HepG2 (cell line): ENCODE data around the gene WDR26. TPM values are rescaled to one million over a fixed set of nuclear protein-coding genes. Genes with fewer than 3 reads are reported as not detected.

ENCODE experiments used
- BCL6 ChIP-seq: IDR thresholded peaks from 2 replicates; pipeline ENCODE4 v1.6.1; 2016; ENCODE audit warnings: missing genetic modification reagents, missing compliant biosample characterization
- HMGA1 ChIP-seq: sonication (generic); formaldehyde crosslinking; conservative IDR thresholded peaks from 2 replicates; pipeline ENCODE4 v1.4.0; 2020; ENCODE audit warnings: missing genetic modification reagents
- ONECUT2 ChIP-seq: sonication (generic); formaldehyde crosslinking; IDR thresholded peaks from 2 replicates; pipeline ENCODE4 v1.4.0; 2020; ENCODE audit warnings: missing genetic modification reagents
- RXRA ChIP-seq: sonication (generic); formaldehyde crosslinking; IDR thresholded peaks from 2 replicates; pipeline ENCODE4 v1.5.1; 2020; ENCODE audit warnings: missing genetic modification reagents
- XRCC5 ChIP-seq: fragments of 200-400 bp; formaldehyde crosslinking; optimal IDR thresholded peaks from 2 replicates; pipeline ENCODE3; 2017; ENCODE audit warnings: mild to moderate bottlenecking, low read length
- ZKSCAN1 ChIP-seq: fragments of 150-350 bp; IDR thresholded peaks from 2 replicates; pipeline ENCODE4 v1.6.1; 2014; ENCODE audit warnings: low read length
- ZNF101 ChIP-seq: sonication (generic); formaldehyde crosslinking; IDR thresholded peaks from 2 replicates; pipeline ENCODE4 v1.4.0; 2020; ENCODE audit warnings: mild to moderate bottlenecking, low read depth, missing genetic modification reagents, borderline replicate concordance
- ZNF207 ChIP-seq: fragments of 450-650 bp; IDR thresholded peaks from 2 replicates; pipeline ENCODE4 v1.6.1; 2016; ENCODE audit warnings: antibody characterized with exemption, borderline replicate concordance
- ZNF34 ChIP-seq: sonication (generic); formaldehyde crosslinking; IDR thresholded peaks from 2 replicates; pipeline ENCODE4 v1.4.0; 2020; ENCODE audit warnings: mild to moderate bottlenecking, missing genetic modification reagents, borderline replicate concordance
- ZNF350 ChIP-seq: sonication (generic); formaldehyde crosslinking; IDR thresholded peaks from 2 replicates; pipeline ENCODE4 v1.4.0; 2020; ENCODE audit warnings: mild to moderate bottlenecking, low read depth, missing genetic modification reagents, borderline replicate concordance
- ZNF432 ChIP-seq: sonication (generic); formaldehyde crosslinking; IDR thresholded peaks from 2 replicates; pipeline ENCODE4 v1.5.0; 2020; ENCODE audit warnings: missing genetic modification reagents, mild to moderate bottlenecking, borderline replicate concordance
- ZNF678 ChIP-seq: sonication (generic); formaldehyde crosslinking; IDR thresholded peaks from 2 replicates; pipeline ENCODE4 v1.4.0; 2020; ENCODE audit warnings: mild to moderate bottlenecking, missing genetic modification reagents
- ZNF768 ChIP-seq: sonication (generic); formaldehyde crosslinking; IDR thresholded peaks from 2 replicates; pipeline ENCODE4 v1.4.0; 2020; ENCODE audit warnings: missing genetic modification reagents
- polyA plus RNA-seq, 8 experiments: library from polyadenylated mRNA; depleted of rRNA in 3 of 8; stranded (reverse) in 7 of 8; unstranded in 1 of 8; fragments of >200 nt; fragmentation: Illumina TruSeq in 4 of 8; extraction: Trizol in 4 of 8; gene quantifications; 2 replicates each; pipeline versions ENCODE4 v1.2.1 to v1.2.3, GENCODE V29; 2011 to 2016; ENCODE audit warnings: low read depth in 4 of 8, missing spikeins in 1 of 8, mixed read lengths in 1 of 8; ENCODE audit not compliant: insufficient read depth in 1 of 8
- total RNA-seq, 5 experiments: library from RNA; depleted of rRNA; stranded (reverse); fragments of >200 nt; fragmentation: Illumina TruSeq; extraction: Trizol; gene quantifications; 2 replicates each; pipeline ENCODE4 v1.2.3, GENCODE V29; 2016; ENCODE audit warnings: low read depth in 1 of 5
- TF ChIP-seq, protein P1 (sequence below): sonication (generic); formaldehyde crosslinking; IDR thresholded peaks from 2 replicates; pipeline ENCODE4 v1.5.0; 2020; ENCODE audit warnings: missing genetic modification reagents, mild to moderate bottlenecking, borderline replicate concordance
- TF ChIP-seq, protein P2 (sequence below): sonication (generic); formaldehyde crosslinking; IDR thresholded peaks from 2 replicates; pipeline ENCODE4 v1.5.0; 2020; ENCODE audit warnings: mild to moderate bottlenecking, missing genetic modification reagents
- TF ChIP-seq, protein P3 (sequence below): sonication (generic); formaldehyde crosslinking; IDR thresholded peaks from 2 replicates; pipeline ENCODE4 v1.4.0; 2020; ENCODE audit warnings: mild to moderate bottlenecking, missing genetic modification reagents
- TF ChIP-seq, protein P4 (sequence below): IDR thresholded peaks from 2 replicates; pipeline ENCODE4 v1.6.1; 2016; ENCODE audit warnings: mild to moderate bottlenecking
- TF ChIP-seq, protein P5 (sequence below): sonication (generic); formaldehyde crosslinking; IDR thresholded peaks from 2 replicates; pipeline ENCODE4 v1.4.0; 2020; ENCODE audit warnings: missing genetic modification reagents

The WDR26 gene
- total and polyA plus RNA-seq, 2 of the 13 experiments (the other 11 are each of a cell fraction or from before 2014, with no cell fraction given), result 13.2 to 23.7 TPM

DNA sequence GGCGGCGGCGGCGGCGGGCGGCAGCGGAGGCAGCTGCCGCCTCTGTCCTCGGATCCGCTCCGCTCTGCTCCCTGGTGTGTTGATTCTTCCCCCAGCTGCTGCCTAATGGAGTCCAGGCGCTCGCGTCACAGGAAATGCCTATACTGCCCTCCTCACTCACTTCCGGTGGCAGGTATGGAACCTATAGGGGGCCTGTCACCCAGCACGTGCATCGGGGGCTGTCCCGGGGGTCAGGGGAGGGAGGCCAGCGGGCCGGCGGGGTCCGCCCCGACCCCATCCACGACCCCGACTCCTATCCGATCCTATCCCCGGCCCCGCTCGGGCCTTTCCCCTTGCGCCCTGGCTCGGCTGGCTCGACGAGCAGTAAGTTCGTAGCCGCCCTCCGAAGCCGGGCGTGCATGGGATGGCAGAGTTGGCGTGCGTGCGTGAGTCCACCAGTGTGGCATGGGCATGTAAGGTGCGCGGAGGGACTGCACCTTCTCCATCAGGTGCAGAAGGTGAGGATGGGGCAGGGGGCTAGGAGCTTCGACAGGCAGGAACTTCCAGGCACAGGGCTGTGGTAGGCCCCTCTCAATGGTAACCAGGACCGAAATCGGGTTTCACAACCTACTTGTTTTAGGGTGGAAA is at the start of gene WDR26 (continued):
- no peak for TF ChIP-seq ZNF207
- TF ChIP-seq, protein P1, sequence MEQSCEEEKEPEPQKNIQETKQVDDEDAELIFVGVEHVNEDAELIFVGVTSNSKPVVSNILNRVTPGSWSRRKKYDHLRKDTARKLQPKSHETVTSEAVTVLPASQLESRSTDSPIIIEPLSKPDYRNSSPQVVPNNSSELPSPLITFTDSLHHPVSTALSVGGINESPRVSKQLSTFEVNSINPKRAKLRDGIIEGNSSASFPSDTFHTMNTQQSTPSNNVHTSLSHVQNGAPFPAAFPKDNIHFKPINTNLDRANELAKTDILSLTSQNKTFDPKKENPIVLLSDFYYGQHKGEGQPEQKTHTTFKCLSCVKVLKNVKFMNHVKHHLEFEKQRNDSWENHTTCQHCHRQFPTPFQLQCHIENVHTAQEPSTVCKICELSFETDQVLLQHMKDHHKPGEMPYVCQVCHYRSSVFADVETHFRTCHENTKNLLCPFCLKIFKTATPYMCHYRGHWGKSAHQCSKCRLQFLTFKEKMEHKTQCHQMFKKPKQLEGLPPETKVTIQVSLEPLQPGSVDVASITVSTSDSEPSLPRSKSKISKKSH (CRISPR knock-in tag), result peak; percentile 71; the same call in 1 of the 2 replicates
- TF ChIP-seq ZNF101 (CRISPR knock-in tag), result no peak
- no peak for TF ChIP-seq ZKSCAN1
- peak; percentile 73; the same call in 1 of the 2 replicates for TF ChIP-seq RXRA
- TF ChIP-seq, protein P2, sequence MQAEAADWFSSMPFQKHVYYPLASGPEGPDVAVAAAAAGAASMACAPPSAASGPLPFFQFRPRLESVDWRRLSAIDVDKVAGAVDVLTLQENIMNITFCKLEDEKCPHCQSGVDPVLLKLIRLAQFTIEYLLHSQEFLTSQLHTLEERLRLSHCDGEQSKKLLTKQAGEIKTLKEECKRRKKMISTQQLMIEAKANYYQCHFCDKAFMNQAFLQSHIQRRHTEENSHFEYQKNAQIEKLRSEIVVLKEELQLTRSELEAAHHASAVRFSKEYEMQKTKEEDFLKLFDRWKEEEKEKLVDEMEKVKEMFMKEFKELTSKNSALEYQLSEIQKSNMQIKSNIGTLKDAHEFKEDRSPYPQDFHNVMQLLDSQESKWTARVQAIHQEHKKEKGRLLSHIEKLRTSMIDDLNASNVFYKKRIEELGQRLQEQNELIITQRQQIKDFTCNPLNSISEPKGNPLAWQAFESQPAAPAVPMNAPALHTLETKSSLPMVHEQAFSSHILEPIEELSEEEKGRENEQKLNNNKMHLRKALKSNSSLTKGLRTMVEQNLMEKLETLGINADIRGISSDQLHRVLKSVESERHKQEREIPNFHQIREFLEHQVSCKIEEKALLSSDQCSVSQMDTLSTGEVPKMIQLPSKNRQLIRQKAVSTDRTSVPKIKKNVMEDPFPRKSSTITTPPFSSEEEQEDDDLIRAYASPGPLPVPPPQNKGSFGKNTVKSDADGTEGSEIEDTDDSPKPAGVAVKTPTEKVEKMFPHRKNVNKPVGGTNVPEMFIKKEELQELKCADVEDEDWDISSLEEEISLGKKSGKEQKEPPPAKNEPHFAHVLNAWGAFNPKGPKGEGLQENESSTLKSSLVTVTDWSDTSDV, result 0 out of 2 replicates have a peak, but pooled peaks have one; percentile 48
- TF ChIP-seq, protein P3, sequence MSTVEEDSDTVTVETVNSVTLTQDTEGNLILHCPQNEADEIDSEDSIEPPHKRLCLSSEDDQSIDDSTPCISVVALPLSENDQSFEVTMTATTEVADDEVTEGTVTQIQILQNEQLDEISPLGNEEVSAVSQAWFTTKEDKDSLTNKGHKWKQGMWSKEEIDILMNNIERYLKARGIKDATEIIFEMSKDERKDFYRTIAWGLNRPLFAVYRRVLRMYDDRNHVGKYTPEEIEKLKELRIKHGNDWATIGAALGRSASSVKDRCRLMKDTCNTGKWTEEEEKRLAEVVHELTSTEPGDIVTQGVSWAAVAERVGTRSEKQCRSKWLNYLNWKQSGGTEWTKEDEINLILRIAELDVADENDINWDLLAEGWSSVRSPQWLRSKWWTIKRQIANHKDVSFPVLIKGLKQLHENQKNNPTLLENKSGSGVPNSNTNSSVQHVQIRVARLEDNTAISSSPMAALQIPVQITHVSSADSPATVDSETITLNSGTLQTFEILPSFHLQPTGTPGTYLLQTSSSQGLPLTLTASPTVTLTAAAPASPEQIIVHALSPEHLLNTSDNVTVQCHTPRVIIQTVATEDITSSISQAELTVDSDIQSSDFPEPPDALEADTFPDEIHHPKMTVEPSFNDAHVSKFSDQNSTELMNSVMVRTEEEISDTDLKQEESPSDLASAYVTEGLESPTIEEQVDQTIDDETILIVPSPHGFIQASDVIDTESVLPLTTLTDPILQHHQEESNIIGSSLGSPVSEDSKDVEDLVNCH (CRISPR knock-in tag), result no peak
- peak; percentile 33; the same call in 1 of the 2 replicates for TF ChIP-seq BCL6 (CRISPR knock-in tag)
- TF ChIP-seq ZNF432, result no peak
- TF ChIP-seq, protein P4, sequence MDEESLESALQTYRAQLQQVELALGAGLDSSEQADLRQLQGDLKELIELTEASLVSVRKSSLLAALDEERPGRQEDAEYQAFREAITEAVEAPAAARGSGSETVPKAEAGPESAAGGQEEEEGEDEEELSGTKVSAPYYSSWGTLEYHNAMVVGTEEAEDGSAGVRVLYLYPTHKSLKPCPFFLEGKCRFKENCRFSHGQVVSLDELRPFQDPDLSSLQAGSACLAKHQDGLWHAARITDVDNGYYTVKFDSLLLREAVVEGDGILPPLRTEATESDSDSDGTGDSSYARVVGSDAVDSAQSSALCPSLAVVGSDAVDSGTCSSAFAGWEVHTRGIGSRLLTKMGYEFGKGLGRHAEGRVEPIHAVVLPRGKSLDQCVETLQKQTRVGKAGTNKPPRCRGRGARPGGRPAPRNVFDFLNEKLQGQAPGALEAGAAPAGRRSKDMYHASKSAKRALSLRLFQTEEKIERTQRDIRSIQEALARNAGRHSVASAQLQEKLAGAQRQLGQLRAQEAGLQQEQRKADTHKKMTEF (CRISPR knock-in tag), result peak; percentile 82; the same call in 1 of the 2 replicates
- peak; percentile 36; the same call in 1 of the 2 replicates for TF ChIP-seq ZNF768 (CRISPR knock-in tag)
- TF ChIP-seq, protein P5, sequence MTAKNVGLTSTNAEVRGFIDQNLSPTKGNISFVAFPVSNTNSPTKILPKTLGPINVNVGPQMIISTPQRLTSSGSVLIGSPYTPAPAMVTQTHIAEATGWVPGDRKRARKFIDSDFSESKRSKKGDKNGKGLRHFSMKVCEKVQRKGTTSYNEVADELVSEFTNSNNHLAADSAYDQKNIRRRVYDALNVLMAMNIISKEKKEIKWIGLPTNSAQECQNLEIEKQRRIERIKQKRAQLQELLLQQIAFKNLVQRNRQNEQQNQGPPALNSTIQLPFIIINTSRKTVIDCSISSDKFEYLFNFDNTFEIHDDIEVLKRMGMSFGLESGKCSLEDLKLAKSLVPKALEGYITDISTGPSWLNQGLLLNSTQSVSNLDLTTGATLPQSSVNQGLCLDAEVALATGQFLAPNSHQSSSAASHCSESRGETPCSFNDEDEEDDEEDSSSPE (CRISPR knock-in tag), result no peak
- peak; percentile 56; the same call in 1 of the 2 replicates for TF ChIP-seq ZNF34 (CRISPR knock-in tag)
- TF ChIP-seq ZNF678 (CRISPR knock-in tag), result 0 out of 2 replicates have a peak, but pooled peaks have one; percentile 41
- no peak for TF ChIP-seq HMGA1 (CRISPR knock-in tag)
- no peak for TF ChIP-seq ONECUT2 (CRISPR knock-in tag)
- TF ChIP-seq ZNF350 (CRISPR knock-in tag), result peak; percentile 71; the same call in 1 of the 2 replicates
- TF ChIP-seq XRCC5, result no peak
